ENCODE data around the gene PHF21A.

The PHF21A gene

DNA sequence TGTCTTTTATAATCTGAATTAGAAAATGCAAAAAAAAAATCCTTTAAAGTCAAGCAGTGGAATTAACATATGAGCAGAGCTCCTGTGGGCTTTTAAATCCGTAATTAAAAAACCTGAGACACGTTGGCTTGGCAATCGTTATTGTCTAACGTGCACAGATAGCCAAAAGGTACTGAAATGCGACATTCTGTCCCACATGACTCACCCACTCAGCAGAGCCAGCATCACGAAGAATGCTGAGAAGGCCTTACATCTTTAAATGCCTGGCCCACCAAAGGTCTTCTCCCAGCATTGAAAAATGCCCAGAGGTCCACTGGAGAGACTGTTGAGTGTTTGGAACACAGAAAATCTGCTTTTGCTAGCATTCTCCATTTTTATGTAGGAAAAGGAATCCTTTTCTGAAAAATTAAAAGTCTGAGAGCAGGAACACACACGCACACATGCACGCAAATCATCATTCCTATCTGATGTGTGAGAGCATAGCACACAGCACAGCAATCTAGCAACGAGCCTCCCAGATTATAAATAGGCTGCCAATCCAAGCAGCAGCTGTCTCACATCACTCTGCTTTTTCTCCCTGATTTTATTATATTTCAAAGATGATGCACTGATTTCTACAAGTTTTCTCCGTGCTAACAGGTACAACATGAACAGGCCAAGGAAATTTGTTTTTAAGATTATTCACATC, 94.5 kb downstream of the PHF21A start:
- TF ChIP-seq SIN3A (IDR thresholded peaks at IDR 0.05; ENCODE audit: borderline replicate concordance, insufficient read depth, low read length) (no peak), TAF1 (IDR thresholded peaks at IDR 0.05; ENCODE audit: borderline replicate concordance, insufficient read depth, low read length) (no peak), FOXP2 (optimal IDR thresholded peaks at IDR 0.05; ENCODE audit: borderline replicate concordance, extremely low read depth, extremely low read length, insufficient read depth) (no peak), POLR2AphosphoS5 (IDR thresholded peaks at IDR 0.05; ENCODE audit: low read depth, low read length) (no peak)
- TF ChIP-seq, protein P1, sequence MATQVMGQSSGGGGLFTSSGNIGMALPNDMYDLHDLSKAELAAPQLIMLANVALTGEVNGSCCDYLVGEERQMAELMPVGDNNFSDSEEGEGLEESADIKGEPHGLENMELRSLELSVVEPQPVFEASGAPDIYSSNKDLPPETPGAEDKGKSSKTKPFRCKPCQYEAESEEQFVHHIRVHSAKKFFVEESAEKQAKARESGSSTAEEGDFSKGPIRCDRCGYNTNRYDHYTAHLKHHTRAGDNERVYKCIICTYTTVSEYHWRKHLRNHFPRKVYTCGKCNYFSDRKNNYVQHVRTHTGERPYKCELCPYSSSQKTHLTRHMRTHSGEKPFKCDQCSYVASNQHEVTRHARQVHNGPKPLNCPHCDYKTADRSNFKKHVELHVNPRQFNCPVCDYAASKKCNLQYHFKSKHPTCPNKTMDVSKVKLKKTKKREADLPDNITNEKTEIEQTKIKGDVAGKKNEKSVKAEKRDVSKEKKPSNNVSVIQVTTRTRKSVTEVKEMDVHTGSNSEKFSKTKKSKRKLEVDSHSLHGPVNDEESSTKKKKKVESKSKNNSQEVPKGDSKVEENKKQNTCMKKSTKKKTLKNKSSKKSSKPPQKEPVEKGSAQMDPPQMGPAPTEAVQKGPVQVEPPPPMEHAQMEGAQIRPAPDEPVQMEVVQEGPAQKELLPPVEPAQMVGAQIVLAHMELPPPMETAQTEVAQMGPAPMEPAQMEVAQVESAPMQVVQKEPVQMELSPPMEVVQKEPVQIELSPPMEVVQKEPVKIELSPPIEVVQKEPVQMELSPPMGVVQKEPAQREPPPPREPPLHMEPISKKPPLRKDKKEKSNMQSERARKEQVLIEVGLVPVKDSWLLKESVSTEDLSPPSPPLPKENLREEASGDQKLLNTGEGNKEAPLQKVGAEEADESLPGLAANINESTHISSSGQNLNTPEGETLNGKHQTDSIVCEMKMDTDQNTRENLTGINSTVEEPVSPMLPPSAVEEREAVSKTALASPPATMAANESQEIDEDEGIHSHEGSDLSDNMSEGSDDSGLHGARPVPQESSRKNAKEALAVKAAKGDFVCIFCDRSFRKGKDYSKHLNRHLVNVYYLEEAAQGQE (IDR thresholded peaks at IDR 0.05; ENCODE audit: insufficient read depth in 1 of 2, low read depth in 2 of 2, low read length in 2 of 2) = no peak

DNA sequence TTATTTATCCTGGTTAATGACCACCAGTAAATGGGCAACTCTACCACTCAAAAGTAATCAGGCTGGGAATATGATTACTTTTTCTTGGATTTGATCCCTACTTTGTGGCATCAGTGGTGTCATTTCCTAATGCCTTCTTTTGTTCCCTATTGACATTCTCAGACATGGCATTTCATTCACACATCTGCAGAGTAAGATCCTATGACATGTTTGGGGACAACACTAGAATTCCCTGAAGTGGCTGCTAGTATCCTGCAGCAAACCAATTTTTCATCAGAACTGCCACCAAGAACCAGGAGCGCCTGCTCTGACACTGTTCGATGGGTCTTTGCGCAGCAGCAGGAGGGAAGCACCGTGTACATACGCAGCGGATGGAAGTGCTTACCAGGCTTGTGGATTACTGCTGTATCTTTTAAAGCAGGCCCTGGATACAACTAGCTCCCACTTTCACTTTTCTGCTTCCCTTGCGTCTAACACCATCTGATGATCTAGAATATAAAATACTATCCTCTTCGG, 101.1 kb downstream of the PHF21A start:
- TF ChIP-seq, protein P1 (IDR thresholded peaks at IDR 0.05; ENCODE audit: insufficient read depth in 1 of 2, low read depth in 2 of 2, low read length in 2 of 2) = no peak
- TF ChIP-seq TAF1 (IDR thresholded peaks at IDR 0.05; ENCODE audit: borderline replicate concordance, insufficient read depth, low read length) = no peak
- no peak for TF ChIP-seq SIN3A (IDR thresholded peaks at IDR 0.05; ENCODE audit: borderline replicate concordance, insufficient read depth, low read length)
- TF ChIP-seq POLR2AphosphoS5 (IDR thresholded peaks at IDR 0.05; ENCODE audit: low read depth, low read length) = no peak
- TF ChIP-seq FOXP2 (optimal IDR thresholded peaks at IDR 0.05; ENCODE audit: borderline replicate concordance, extremely low read depth, extremely low read length, insufficient read depth) = no peak

DNA sequence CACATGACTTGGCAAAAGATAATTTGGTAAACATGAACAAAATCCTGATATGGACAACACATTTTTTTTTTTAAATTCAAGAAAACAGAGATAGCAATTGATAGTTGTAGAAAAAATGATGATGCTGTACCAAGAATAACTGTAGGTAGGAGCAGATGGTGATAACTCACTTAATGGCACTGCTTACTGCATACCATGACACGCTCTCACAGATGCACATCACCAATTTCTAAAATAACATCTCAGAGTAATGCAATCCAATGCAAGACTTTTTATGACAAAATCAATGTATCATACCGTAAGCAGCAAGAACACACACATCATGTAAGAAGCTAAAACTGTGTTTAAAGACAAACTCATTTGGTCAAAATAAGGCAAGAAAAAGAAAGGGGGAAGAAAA, 102.6 kb downstream of the PHF21A start:
- TF ChIP-seq SIN3A (IDR thresholded peaks at IDR 0.05; ENCODE audit: borderline replicate concordance, insufficient read depth, low read length) (no peak), FOXP2 (optimal IDR thresholded peaks at IDR 0.05; ENCODE audit: borderline replicate concordance, extremely low read depth, extremely low read length, insufficient read depth) (no peak), TAF1 (IDR thresholded peaks at IDR 0.05; ENCODE audit: borderline replicate concordance, insufficient read depth, low read length) (no peak), POLR2AphosphoS5 (IDR thresholded peaks at IDR 0.05; ENCODE audit: low read depth, low read length) (no peak)
- TF ChIP-seq, protein P1 (IDR thresholded peaks at IDR 0.05; ENCODE audit: insufficient read depth in 1 of 2, low read depth in 2 of 2, low read length in 2 of 2) = no peak

DNA sequence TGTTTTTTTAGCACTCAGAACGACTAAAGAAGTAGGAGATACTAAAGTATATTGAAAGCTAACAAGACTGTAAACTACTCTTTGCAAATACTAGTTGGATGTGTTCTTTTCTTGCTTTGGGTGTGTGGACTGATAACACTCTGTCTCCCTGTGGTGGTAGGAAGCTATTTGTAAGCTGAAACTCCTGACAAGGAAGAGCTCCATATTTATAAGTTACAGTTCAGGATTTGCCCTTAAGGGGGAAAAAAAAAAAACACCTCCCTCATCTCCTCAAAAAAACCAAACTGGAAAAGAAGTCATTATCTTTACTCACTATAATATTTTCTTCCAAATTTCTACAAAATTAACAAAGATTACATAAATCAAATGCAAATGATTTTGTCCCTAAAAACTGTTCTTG, 103.9 kb downstream of the PHF21A start:
- TF ChIP-seq SIN3A (IDR thresholded peaks at IDR 0.05; ENCODE audit: borderline replicate concordance, insufficient read depth, low read length) (no peak), FOXP2 (optimal IDR thresholded peaks at IDR 0.05; ENCODE audit: borderline replicate concordance, extremely low read depth, extremely low read length, insufficient read depth) (no peak), TAF1 (IDR thresholded peaks at IDR 0.05; ENCODE audit: borderline replicate concordance, insufficient read depth, low read length) (no peak), POLR2AphosphoS5 (IDR thresholded peaks at IDR 0.05; ENCODE audit: low read depth, low read length) (no peak)
- TF ChIP-seq, protein P1 (IDR thresholded peaks at IDR 0.05; ENCODE audit: insufficient read depth in 1 of 2, low read depth in 2 of 2, low read length in 2 of 2) = no peak

All from PFSK-1 (cell line).